Fibroblast of peridontal ligament (primary cell): ENCODE data around the gene ASAH2B.

Experiments
- DNase-seq: peaks from one replicate; pipeline ENCODE4 v3.0.0-alpha.2; 2010; ENCODE audit errors: extremely low read depth

ASAH2B gene

DNA sequence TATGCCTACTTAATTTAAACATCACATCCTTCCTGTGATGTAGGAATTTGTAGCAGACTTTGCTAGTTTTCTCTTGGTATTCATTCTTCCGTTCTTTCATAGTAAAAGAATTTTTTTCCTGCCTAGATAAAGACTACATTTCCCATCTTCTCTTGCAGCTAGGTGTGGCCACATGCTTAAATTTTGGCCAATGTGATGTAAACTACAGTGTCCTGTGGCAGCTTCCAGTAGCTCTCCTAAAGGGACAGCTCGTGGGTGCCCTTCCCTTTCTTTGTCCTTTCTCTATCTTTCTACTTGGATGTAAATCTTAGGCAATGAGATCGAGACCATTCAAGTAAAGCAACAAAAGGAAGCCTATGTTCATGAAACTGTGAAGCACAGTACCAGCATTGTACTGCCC is 58.6 kb downstream of the ASAH2B start:
- no peak for DNase-seq

DNA sequence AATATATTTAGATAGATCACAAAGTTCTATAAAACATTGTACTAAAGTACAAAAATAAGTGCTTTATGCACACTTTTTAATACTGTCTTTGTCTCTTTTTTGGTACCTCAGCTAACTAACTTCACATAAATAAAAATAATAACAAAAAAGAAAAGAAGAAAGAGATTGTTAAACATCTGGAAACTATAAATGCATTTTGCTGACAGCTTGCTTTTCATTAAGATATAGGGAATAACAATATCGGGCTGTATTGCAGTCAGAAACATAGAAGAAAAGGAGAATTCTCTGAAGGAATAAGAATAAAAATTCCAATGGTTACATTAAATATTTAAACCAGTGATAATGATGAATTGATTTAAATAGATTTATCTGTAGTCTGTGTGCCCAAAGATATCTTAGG is 59.9 kb downstream of the ASAH2B start:
- no peak for DNase-seq

DNA sequence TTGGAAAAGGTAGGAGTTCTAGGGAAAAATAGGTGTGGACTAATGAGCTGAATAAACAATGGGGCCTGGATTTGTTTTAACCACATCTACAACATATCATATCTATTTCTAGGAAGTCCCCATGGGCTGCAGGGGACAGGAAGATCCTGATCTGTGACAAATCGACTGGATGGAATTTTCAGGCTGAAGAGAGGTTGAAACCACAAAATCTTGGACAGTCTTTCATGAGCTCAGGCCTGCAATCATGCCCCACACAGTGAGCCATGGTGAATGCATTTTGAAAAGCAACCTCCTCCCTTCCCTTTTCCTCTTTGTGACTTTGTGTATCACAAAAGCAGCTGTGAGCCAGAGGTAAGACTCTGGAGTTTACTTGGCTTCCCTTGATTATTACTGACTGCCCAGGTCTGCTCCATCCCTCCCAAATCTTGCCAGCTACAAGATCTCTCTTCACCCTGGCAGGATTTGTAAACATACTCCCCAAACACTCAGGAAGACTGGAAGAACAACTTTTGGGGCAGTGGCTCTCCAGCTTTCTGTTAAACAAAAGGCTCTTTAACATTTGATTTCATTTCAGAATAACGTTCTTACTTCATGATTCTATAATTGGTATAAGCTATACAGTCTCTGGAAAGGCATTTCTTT is 66.4 kb downstream of the ASAH2B start:
- peak; percentile 14 for DNase-seq

DNA sequence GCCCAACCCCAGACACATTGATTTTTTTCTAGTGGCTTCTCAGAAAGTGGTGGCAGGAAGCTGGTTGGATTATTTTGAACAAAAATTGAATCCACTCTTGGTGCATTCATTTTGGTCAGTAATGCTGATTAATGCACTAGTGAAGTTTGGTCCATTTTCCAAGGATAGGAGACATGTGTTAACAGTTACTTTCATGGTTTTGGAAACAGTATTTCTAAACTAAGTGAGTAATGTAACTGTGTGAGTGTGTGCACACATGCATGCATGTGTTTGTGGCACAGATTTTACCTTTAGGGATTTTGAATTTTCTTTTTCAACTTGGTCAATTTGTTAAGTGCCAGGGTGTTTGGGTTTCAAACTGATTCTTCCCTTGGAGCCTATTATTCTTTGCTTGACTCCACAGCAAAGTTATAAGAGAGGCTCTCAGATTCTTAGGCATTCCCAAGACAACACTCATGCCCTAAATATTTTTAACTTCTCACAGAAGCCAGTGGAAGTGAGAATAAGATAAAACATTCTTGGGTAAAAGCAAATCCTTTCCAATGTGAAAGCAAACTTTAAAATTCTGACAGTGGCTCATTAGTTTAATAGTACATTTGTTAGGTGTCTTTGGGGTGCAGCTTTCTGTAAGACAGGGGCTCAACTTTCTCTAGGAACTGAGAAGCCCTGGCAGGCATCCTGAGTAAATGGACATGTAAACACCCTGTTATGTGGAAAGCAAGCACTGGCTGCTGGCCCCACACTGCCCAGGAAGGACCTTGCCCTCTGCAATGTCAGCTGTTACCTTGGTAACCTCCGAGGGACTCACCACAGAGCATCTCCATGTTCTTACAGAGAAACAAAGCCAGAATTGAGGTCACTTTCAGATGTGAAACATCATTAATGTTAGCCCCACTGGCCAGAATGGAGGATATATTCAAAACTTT is 68.4 kb downstream of the ASAH2B start:
- peak; percentile 65 for DNase-seq
